GM21825 (cell line): ENCODE measurements around the gene DNAJC22.
A peak's percentile ranks its signal among the peaks of the same experiment; 100 is the strongest.
"Not testable (repeated sequence)": the region's sequence is repeated elsewhere in the genome, so short reads cannot be mapped to it uniquely, and the experiment has no call there.

ENCODE experiments used
- ATAC-seq: cut with Tn5 transposase; IDR thresholded peaks from one replicate; pipeline ENCODE4 v1.9.1; 2021; ENCODE audit warnings: mild to moderate bottlenecking, moderate library complexity; ENCODE audit not compliant: unreplicated experiment

DNAJC22 gene

GRCh38 chr12:49330631-49331379 is 15.9 kb upstream of the DNAJC22 start:
- ATAC-seq: no peak

- ATAC-seq: no peak
These were observed 15.1 kb upstream of the DNAJC22 start for GRCh38 chr12:49331380-49332222.

- no peak for ATAC-seq
These were observed 14.2 kb upstream of the DNAJC22 start for GRCh38 chr12:49332441-49332861.

- no peak for ATAC-seq
These were observed 13.8 kb upstream of the DNAJC22 start for GRCh38 chr12:49332891-49333371.

- ATAC-seq: not testable (repeated sequence)
These were observed 12.9 kb upstream of the DNAJC22 start for GRCh38 chr12:49333778-49334177.

GRCh38 chr12:49334226-49334625 is 12.5 kb upstream of the DNAJC22 start:
- ATAC-seq: no peak

- no peak for ATAC-seq
These were observed 12.0 kb upstream of the DNAJC22 start for GRCh38 chr12:49334681-49335080.

GRCh38 chr12:49335118-49335954 is 11.4 kb upstream of the DNAJC22 start:
- no peak for ATAC-seq

- ATAC-seq: no peak
These were observed 10.6 kb upstream of the DNAJC22 start for GRCh38 chr12:49335955-49336644.

GRCh38 chr12:49336645-49337584 is 9.8 kb upstream of the DNAJC22 start, which contains the start of gene C1QL4:
Gene C1QL4 (minus strand): TSS chr12:49337188. CDS start chr12:49336477, 711 bp downstream.
- ATAC-seq: peak; percentile 74

GRCh38 chr12:49338830-49339463 is 7.7 kb upstream of the DNAJC22 start:
- ATAC-seq: no peak

GRCh38 chr12:49339464-49339861 is 7.2 kb upstream of the DNAJC22 start:
- ATAC-seq: no peak

- ATAC-seq: no peak
These were observed 6.4 kb upstream of the DNAJC22 start for GRCh38 chr12:49340095-49340870.

GRCh38 chr12:49340971-49341776 is 5.5 kb upstream of the DNAJC22 start:
- ATAC-seq: no peak

- ATAC-seq: no peak
These were observed 5.0 kb upstream of the DNAJC22 start for GRCh38 chr12:49341777-49342065.

GRCh38 chr12:49342066-49342913 is 4.4 kb upstream of the DNAJC22 start:
- peak; percentile 55 for ATAC-seq
